A673 (cell line): Measurements from ENCODE around the gene ARID5B. TPM values are rescaled to one million over a fixed set of nuclear protein-coding genes. Genes with fewer than 3 reads are reported as not detected.

Experiments used
- BruUV-seq: library from RNA; stranded (reverse); fragments of 400-500 nt; replicated peaks from 2 replicates; lab custom pipeline; 2021; lab: Mats Ljungman, UMichigan
- CTCF ChIA-PET: fragments of 300-600 bp; sonication (Branson Sonifier 250); formaldehyde crosslinking; loops from one replicate; lab custom pipeline; 2022; ENCODE audit warnings: antibody characterized with exemption; lab: Charles Lee
- POLR2A ChIA-PET: fragments of 300-600 bp; sonication (Branson Sonifier 250); formaldehyde crosslinking; loops from one replicate; lab custom pipeline; 2022; ENCODE audit warnings: antibody characterized with exemption; ENCODE audit not compliant: low non-redundant PET; lab: Charles Lee
- DNase-seq: peaks from one replicate; pipeline ENCODE4 v3.0.0-alpha.2; 2015; ENCODE audit warnings: low spot score
- H3K27ac ChIP-seq: fragments of 200-600 bp; sonication (generic); 2 replicates; pipeline ENCODE4 v1.5.1; 2016; ENCODE audit warnings: mixed run types, low read depth, mild to moderate bottlenecking, mixed read lengths, antibody characterized with exemption, low read length; ENCODE audit not compliant: poor library complexity, severe bottlenecking
- H3K27me3 ChIP-seq: fragments of 200-600 bp; sonication (generic); replicated peaks from 2 replicates; pipeline ENCODE4 v1.6.1; 2017; ENCODE audit warnings: mixed run types, low read depth, mild to moderate bottlenecking, mixed read lengths, antibody characterized with exemption, low read length; ENCODE audit not compliant: insufficient read depth, poor library complexity
- H3K36me3 ChIP-seq: fragments of 200-600 bp; sonication (generic); 2 replicates; pipeline ENCODE4 v1.6.1; 2016; ENCODE audit warnings: mixed run types, mild to moderate bottlenecking, mixed read lengths, antibody characterized with exemption, low read length; ENCODE audit not compliant: insufficient read depth, poor library complexity, severe bottlenecking
- H3K4me1 ChIP-seq: fragments of 200-600 bp; sonication (generic); 2 replicates; pipeline ENCODE4 v1.6.1; 2017; ENCODE audit warnings: mixed run types, mild to moderate bottlenecking, mixed read lengths, antibody characterized with exemption, low read length; ENCODE audit not compliant: insufficient read depth, poor library complexity, severe bottlenecking
- H3K4me3 ChIP-seq: fragments of 200-600 bp; sonication (generic); 2 replicates; pipeline ENCODE4 v1.5.1; 2016; ENCODE audit warnings: low read depth, mixed run types, mild to moderate bottlenecking, mixed read lengths, low read length; ENCODE audit not compliant: poor library complexity, severe bottlenecking
- H3K9me3 ChIP-seq: fragments of 200-600 bp; sonication (generic); 2 replicates; pipeline ENCODE4 v1.6.1; 2016; ENCODE audit warnings: mixed run types, low read depth, mild to moderate bottlenecking, mixed read lengths, antibody characterized with exemption, low read length; ENCODE audit not compliant: poor library complexity, severe bottlenecking
- CTCF ChIP-seq: fragments of 300-800, 200-600 bp; sonication (generic); conservative IDR thresholded peaks from 2 replicates; pipeline ENCODE4 v1.5.1; 2017; ENCODE audit warnings: low read depth, mild to moderate bottlenecking, antibody characterized with exemption, low read length, moderate library complexity, mixed read lengths
- EZH2 ChIP-seq: fragments of 200-600 bp; sonication (generic); IDR thresholded peaks from 2 replicates; pipeline ENCODE4 v1.6.1; 2017; ENCODE audit warnings: borderline replicate concordance, low read depth, mild to moderate bottlenecking, mixed read lengths, antibody characterized with exemption, low read length; ENCODE audit not compliant: poor library complexity, severe bottlenecking
- intact Hi-C: fragments of 100-400 bp; cut with micrococcal nuclease; formaldehyde crosslinking; loops from one replicate; pipeline ENCODE4 v1.10.0; 2022; ENCODE audit not compliant: unreplicated experiment
- total RNA-seq: library from RNA; stranded (reverse); gene quantifications from 2 replicates; pipeline ENCODE4 v1.2.3, GENCODE V29; 2021

Gene ARID5B
- total RNA-seq, 1 experiment from 2014 or later, result 29.0 TPM

DNA sequence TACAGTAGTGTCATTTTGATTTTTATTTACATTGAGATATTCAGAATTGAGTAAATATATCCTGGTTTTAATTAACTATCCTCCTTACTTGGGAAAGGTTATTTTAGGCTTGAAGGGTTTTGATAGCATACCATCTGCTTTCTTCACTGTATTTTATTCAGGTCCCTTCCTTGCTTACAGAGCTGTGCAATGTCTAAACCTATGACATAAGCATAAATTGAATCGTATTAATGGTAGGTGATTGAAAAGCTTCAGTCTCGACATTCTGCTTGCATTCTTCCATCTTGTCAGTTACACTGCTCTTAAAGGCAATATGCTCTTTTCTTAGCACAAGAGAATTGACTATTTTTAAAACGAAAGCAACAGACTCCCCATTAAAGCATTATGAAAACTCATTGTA lies 102.5 kb downstream of the ARID5B start:
- TF ChIP-seq EZH2, result no peak
- TF ChIP-seq CTCF, result no peak
- no peaks in the 10 kb centered on the region for H3K36me3 ChIP-seq
- no TSS peak for BruUV-seq
- no peak for DNase-seq
- no peak overlapping the region for H3K4me3 ChIP-seq
- no peaks in the 10 kb centered on the region for H3K27me3 ChIP-seq
- ChIA-PET CTCF (no interaction called here), POLR2A (no interaction called here)
- no peaks in the 10 kb centered on the region for H3K9me3 ChIP-seq
- H3K27ac ChIP-seq, result no peak overlapping the region
- intact Hi-C loops, result no loop called here
- H3K4me1 ChIP-seq, result peaks cover 19% of the 10 kb centered on the region

DNA sequence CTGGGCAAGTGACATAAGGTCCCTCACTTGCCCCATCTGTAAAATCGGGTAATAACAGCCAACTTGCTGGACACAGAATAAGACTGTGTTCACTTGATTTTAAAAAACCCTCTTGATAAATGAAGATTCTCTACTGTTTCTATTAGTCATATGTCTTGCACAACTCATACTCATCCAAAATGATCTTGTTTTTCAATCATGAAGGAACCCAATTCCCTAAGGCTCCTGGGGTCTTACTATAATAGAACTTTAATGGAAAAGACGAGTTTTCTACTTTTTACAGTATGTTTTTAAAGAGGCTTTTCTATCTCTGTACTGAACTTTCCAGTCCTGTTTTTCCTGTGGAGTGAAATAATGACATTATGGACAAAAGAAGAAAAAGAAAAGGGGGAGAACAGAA lies 103.8 kb downstream of the ARID5B start:
- intact Hi-C loops, result no loop called here
- H3K27ac ChIP-seq, result no peak overlapping the region
- ChIA-PET POLR2A (no interaction called here), CTCF (no interaction called here)
- H3K9me3 ChIP-seq, result no peaks in the 10 kb centered on the region
- TF ChIP-seq EZH2 (no peak), CTCF (no peak)
- peaks cover 19% of the 10 kb centered on the region for H3K4me1 ChIP-seq
- H3K4me3 ChIP-seq, result no peak overlapping the region
- H3K27me3 ChIP-seq, result no peaks in the 10 kb centered on the region
- no TSS peak for BruUV-seq
- DNase-seq, result no peak
- no peaks in the 10 kb centered on the region for H3K36me3 ChIP-seq

- ChIA-PET CTCF (no interaction called here), POLR2A (no interaction called here)
- Histone ChIP-seq H3K27ac (no peak overlapping the region), H3K9me3 (no peaks in the 10 kb centered on the region), H3K27me3 (no peaks in the 10 kb centered on the region), H3K4me3 (no peak overlapping the region), H3K4me1 (peaks cover 19% of the 10 kb centered on the region), H3K36me3 (no peaks in the 10 kb centered on the region)
- TF ChIP-seq EZH2 (no peak), CTCF (no peak)
- no peak for DNase-seq
- intact Hi-C loops, result no loop called here
- no TSS peak for BruUV-seq
Observed at GRCh38 chr10:62005687-62006086, 104.2 kb downstream of the ARID5B start.
